Measurements from ENCODE around the gene HTRA2.

HTRA2 gene

DNA sequence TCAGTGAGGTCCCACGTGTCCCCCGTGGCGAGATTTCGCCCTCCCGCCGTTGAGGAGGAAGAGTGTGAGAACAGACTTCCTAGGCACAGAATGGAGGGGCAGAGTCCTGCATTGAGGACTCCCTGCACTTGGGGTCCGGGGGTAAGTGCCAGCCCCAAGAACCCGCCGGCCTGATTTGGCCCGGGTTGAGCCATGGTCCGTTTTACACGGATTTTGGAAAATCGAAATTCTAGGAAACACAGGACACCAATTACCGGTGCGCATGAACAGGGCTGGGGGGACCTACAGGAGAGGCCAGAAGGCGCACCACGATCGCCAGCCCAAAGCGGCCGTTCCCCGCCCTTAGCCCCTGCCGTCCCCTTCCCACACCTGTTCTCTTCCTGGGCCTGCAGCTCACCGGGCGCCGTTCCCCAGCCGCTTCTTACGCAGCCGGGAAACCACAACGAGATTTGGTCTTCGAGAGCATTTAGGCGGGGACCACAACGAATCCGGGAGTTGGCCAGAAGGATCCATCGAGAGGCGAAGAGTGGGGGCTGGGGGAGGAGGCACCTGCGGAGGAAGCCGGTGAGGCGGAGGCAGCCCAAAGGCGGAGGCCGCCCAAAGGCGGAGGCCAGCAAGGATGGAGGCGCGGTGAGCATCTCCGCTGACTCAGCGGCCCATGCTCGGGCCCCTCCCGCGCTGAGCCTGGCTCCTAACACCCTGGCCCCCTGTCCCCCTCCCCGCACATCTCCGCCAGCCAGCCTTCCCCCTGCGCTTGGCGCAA is 15.9 kb upstream of the HTRA2 start:
- H3K4me3 ChIP-seq: peak overlapping the region in 2 of 7 experiments; percentile 4 to 5
- no peak overlapping the region for H3K27ac ChIP-seq

DNA sequence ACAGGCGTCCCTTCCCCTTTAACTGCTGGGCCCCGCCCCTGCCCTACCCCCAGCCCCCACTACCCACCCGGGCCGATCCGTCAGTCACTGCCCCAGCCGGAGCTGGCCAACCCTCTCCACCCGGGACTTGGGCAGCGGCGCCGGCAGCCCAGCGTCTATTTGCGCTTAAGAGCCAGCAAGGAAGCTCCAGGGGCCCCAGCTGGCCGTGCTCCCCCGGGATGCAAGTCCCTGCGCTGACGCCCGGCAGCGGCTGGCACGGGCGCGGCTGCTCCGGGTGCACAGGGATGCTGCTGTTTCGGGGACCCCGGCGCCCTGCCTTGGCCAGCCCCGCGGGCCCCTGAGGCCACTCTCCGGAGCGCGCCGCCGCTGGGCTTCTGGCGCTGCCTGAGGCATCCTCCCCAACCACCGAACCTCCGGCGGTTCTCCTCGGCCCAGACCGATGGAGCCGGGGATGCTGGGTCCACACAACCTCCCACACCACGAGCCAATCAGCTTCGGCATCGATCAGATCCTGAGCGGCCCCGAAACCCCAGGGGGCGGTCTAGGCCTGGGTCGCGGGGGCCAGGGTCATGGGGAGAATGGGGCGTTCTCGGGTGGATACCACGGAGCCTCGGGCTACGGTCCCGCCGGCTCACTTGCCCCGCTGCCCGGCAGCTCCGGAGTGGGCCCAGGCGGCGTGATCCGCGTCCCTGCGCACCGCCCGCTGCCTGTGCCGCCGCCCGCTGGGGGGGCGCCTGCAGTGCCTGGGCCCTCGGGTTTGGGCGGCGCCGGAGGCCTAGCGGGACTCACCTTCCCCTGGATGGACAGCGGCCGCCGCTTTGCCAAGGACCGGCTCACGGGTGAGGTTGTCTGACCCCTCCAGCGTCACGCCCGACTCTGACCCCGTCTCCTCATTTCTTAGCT is 15.1 kb upstream of the HTRA2 start, which contains the start of gene TLX2:
TLX2 (plus strand) TSS at position 83 of the 903 bp plus-strand sequence; CDS start at position 440, 357 bp downstream.
- Histone ChIP-seq H3K4me3 (peak within 1 kb of the TSS in 3 of 7 experiments; percentile 4 to 5 (median 4)), H3K27ac (no peak within 1 kb of the TSS)

DNA sequence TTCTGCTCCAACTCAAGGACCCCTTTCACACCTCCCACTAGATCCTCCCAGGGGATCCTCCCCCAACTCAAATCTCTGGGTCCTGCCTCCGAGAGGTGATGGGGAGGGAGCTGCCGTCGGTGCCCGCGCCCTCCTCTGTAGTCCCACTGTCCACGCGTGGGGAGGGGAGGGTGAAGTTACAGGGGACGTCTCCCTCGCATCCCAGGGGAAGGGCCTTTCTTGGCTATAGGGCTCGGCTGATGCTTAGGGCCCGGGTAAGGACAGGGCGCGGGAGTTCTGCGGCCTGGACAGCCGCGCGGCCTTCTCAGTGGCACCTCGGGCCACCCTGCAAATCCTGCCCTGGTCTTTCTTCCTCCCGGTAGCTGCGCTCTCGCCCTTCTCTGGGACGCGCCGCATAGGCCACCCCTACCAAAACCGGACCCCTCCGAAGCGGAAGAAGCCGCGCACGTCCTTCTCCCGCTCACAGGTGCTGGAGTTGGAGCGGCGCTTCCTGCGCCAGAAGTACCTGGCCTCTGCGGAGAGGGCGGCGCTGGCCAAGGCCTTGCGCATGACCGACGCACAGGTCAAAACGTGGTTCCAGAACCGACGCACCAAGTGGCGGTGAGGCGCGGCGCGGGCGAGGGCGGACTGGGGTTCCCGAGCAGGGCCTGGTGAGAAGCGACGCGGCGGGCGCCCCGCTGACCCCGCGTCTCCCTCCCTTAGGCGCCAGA is 14.3 kb upstream of the HTRA2 start:
- Histone ChIP-seq H3K27ac (no peak overlapping the region), H3K4me3 (peak overlapping the region; percentile 3 to 31 (median 23))

DNA sequence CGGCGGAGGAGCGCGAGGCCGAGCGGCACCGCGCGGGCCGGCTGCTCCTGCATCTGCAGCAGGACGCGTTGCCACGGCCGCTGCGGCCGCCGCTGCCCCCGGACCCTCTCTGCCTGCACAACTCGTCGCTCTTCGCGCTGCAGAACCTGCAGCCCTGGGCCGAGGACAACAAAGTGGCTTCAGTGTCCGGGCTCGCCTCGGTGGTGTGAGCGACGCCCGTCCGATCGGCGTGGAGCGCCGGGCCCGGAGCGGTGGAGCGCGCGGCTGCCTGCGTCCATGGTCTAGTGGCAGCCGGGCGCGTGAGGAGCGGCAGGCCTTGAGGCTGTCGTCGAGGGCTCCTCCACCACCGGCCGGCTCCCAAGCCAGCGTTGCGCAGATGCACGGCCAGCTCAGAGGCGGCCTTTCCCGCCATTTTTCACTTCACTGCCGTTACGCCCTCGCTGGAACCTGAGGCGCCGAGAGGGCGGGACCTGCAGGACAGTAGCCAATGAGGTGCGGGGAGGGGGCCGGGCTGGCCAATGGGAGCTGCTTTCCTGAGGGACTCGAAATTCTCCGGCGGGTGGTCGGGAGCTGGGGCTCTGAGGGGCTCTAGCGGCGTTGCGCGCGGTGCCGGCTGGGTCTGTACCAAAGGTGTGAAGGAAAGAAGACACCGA is 13.6 kb upstream of the HTRA2 start:
- peak overlapping the region; percentile 3 to 31 (median 23) for H3K4me3 ChIP-seq
- H3K27ac ChIP-seq: no peak overlapping the region

DNA sequence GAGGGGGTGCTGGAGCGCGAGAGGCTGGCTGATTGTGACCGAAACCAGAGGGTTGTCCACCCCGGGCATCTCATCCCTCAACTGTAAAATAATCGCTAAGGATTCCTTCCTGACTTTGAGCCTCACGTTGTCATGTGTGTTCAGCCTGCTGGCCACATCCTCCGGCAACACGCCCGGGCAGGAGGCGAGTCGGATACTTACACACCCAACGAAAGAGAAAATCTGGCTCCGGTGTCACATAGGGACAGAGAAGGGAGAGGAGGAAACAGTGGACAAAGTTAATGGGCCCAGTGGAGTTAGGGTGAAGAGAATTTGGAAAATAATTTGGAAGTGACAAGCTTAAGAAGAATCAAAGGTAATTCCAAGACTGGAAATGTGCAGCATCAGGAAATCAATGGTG is 13.1 kb upstream of the HTRA2 start:
- Histone ChIP-seq H3K4me3 (peak overlapping the region in 3 of 7 experiments; percentile 23 to 31 (median 31)), H3K27ac (no peak overlapping the region)

DNA sequence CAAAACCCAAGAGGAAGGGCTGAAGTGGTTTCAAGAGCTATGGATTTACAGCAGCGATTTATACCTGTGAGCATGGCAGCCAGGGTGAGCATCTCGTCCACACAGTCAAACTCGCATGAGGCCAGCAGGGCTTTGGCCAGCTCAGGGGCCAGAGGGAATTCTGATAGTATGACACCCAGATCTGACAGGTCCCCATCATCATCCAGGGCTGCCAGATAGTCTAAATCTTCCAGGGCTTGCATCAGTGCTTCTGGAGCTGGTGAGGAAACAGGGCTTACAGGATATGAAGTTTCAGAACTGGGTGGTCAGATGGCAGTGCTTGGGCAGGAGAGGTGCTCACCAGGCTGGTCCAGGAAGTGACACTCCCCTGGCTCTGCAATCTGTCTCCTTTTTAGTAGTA is 7.2 kb upstream of the HTRA2 start:
- Histone ChIP-seq H3K27ac (no peak overlapping the region), H3K4me3 (no peak overlapping the region)

DNA sequence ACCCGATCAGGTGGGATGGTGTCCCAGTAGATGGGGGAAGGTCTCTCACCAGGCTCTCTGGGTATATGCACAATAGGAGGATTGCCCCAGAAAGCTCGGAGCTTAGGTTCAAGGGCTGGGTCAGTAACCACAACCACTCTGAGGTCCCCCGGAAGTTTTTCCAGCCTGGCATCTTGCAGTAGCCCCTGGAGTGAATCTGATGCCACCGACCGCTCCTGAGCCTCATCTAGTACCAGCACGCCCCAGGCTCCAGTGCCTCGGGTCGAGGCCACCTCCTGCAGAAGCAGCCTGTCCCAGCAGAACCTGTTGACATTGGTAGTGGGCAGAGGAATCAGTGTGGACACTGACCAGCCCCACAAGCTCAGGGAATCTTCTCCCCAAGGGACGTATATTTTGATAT is 5.7 kb upstream of the HTRA2 start:
- no peak overlapping the region for H3K4me3 ChIP-seq
- H3K27ac ChIP-seq: no peak overlapping the region

DNA sequence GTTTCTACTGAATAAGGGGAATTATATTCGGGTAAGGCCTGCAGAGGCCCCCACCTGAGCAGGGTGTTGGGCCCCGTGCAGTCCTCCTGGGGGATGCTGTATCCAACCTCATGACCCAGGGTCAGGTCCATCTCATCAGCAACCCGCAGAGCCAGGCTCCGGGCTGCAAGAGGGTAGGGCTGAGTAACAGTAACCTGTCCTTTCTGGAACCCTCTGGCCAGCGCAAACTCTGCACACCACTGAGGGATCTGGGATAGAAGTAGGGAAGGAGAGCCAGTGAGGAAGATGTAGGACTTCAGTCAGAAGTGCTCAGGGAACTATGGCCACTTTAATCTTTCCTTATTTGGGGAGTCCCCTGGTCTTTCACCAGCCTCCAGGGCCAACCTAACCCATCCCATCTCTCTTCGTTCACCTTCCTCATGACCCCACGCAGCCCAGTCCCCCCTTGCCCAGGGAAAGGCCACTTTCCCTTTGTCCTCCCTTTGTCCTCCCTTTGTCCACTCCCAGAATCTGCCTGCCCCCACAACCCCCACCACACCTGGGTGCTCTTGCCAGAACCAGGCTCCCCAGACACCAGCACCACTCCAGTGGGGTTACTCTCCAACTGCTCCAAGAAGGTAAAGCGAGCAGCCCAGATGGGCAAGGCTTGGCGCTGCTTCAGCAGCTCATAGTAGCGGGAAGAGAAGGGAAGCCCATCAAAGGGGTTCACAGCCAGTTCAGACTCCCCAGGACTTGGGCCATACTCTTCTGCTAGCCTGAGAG is 4.6 kb upstream of the HTRA2 start:
- Histone ChIP-seq H3K27ac (no peak overlapping the region), H3K4me3 (no peak overlapping the region)

DNA sequence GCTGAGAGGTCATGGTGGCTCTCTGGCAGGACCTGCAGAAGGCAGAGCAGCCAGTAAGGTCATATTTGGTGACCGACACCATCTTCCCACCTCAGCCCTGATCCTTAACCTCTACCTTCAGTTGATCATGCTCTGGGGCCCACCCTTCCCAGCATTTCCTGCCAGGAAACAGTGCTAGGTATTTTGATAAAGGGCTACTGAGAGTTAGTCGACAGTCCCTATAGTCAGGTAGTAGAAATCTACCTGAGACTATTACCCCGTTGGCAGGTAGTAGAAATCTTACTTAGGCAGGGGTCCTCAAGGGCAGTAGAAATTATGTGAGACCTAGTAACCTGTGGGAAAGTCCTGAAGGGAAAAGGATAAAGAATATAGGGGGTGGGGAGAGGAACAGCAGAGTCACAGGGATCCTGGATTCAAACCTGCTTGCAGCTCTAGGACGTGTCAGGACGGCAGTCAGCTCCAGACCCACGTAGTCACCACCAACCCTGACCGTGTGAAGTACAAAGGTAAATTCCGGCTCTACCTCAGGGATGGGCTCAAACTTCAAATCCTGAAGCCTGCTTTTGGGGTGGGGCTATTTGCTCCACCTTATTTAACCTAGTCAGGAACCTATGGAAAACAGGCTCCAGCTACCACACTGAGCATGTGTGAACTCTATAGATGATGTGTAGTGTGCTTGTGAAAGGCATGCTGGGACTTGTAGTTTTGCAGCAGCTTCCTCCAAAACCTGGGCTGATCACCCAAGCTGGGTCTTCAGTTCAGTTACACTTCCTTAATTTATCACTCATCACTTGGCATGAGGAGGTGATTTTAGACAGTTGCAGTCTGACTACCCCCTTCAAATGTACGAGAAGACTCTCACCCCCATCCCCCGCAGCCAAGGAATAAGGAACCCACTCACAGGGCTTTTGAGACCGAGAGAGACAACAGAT is 3.8 kb upstream of the HTRA2 start, which contains the start of gene DQX1:
DQX1 (minus strand) TSS at position 515 of the 932 bp plus-strand sequence; CDS start at position 13, 502 bp downstream.
- Histone ChIP-seq H3K4me3 (no peak within 1 kb of the TSS), H3K27ac (peak within 1 kb of the TSS in 1 of 21 experiments; percentile 34)

DNA sequence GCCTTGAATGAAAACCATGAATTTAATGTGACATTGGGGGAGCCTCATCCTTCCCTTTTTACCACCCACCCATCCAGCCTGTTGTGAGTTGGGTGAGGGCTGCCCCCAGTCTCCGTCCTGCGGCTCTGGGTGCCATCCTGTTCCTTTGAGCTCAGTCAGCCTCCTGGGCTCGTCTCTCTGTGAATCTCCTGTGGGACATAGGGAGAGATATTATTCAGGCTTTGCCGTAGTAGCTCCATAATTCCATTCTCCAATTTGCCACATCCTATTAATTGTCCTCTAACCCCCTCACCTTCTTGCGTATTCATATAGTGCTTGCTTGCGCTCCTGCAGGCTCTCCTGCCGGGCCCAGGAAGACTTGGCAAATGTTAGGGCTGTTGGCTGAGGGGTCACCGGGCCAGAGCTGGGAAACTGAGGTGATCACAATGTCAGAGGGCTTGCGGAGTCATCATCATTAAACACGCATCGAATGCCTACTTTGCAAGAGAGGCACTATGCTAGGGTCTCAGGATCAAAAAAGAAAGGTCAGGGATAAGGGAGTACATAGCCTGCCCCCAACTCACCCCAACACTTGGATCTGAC is 3.0 kb upstream of the HTRA2 start:
- Histone ChIP-seq H3K27ac (no peak overlapping the region), H3K4me3 (no peak overlapping the region)

DNA sequence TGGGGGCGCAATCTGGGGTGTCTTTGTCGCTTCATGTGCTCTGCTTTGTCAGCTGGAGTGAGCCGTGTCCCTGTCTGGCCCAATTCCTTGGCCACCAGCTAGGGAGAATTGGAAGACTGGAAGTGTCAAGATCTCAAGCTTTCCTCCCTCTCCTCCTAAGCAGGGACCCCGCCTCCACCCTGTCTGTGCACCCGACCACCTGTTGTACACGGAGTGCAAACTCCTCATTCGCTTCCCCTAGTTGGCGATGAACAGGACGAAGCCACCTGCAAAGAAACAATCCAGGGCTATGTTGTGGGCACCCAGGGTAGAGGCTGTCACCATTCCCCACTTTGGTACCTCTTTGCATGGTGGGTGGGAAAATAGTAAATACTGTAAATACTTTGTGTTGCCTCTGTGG is 2.0 kb upstream of the HTRA2 start:
- Histone ChIP-seq H3K27ac (no peak overlapping the region), H3K4me3 (no peak overlapping the region)

DNA sequence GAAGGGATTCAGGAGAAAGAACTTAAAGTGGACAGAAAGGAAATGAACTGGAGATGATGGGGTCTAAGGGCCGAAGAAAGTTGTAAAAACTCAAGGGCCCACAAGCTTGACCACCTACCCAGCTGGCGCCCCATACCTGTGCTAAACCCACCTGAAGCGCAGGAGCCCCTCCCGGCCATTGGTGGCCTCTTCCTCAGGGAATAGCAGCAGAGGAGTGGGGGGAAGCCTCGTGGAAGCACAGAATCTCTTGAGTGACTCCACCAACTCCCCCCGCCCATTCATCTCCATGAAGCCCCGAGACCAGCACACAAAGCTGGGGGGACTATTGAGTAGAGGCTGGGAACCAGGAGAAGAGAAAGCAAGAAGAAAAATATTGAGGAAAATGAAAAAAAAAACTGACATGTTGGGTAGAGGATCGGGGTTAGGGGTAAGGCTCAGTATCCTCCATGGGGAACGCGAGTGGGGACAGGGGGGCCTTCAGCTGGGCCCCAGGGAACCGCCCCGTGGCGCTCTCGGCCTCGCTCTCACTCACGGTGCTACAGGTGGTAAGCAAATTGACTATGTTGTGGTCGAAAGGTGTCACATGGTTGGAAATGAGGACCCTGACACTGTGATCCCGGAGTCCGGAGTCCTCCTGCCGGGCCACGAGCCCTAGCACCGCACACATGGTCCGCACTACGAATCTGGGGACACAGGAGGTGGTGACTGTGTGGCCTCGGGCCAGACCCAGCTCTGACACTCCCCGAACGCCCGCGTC is 955 bp upstream of the HTRA2 start:
- H3K4me3 ChIP-seq: peak overlapping the region; percentile 91 to 96 (median 94)
- H3K27ac ChIP-seq: peak overlapping the region; percentile 77 to 98 (median 94)

DNA sequence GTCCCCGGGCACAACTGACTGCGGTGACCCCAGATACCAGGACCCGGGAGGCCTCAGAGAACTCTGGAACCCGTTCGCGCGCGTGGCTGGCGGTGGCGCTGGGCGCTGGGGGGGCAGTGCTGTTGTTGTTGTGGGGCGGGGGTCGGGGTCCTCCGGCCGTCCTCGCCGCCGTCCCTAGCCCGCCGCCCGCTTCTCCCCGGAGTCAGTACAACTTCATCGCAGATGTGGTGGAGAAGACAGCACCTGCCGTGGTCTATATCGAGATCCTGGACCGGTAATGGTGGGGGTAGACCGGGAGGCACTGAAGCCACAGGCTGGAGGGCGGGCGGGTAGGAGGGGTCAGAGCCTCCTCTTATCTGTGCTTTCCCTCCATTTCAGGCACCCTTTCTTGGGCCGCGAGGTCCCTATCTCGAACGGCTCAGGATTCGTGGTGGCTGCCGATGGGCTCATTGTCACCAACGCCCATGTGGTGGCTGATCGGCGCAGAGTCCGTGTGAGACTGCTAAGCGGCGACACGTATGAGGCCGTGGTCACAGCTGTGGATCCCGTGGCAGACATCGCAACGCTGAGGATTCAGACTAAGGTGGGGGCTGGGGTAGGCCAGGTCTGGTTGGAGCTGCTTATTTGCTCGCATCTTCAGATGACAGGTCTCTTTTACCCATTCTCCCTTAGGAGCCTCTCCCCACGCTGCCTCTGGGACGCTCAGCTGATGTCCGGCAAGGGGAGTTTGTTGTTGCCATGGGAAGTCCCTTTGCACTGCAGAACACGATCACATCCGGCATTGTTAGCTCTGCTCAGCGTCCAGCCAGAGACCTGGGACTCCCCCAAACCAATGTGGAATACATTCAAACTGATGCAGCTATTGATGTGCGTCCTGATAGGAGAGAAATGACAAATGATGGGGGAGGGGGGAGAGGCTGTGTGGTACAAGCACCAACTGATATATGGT is 780 bp downstream of the HTRA2 start:
- Histone ChIP-seq H3K27ac (peak overlapping the region; percentile 54 to 98 (median 94)), H3K4me3 (peak overlapping the region; percentile 91 to 96 (median 94))

DNA sequence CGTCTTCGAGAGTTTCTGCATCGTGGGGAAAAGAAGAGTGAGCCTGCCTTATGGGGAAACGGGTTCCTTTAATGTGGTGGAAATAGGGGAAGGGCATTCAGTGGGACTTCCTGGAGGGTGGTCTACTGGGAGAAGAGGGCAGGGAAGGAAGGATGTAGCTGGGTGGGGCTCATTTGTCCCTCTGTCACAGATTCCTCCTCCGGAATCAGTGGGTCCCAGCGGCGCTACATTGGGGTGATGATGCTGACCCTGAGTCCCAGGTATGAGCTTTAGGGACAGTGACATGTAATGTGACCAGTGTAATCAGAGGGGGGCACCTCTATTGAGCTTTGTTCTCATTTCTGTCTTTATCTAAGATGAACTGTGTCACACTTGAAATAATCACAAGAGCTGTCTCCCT is 1.9 kb downstream of the HTRA2 start:
- H3K27ac ChIP-seq: peak overlapping the region in 2 of 21 experiments; percentile 94
- no peak overlapping the region for H3K4me3 ChIP-seq

DNA sequence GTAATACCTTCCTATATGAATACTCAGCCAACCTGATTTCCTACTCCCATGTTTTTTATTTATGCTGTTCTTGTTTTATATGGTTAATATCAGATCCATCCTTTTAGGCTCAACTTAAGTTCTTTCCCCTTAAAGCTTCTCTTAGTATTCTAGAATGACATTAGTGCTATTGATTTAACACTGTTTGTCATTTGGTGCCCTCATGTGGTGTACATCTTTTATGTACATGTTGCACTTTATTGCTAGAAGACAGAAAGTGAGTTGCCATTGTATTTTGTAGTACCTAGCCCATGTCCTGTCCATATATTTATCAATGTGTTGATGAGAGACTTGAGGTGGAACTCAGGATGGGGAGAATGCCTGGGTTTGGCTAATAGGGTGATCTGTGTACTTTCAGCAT is 2.5 kb downstream of the HTRA2 start:
- Histone ChIP-seq H3K27ac (no peak overlapping the region), H3K4me3 (no peak overlapping the region)
